Fibroblast of gingiva (primary cell): ENCODE results near the gene PTPA.

ENCODE experiments used
- DNase-seq: peaks from one replicate; pipeline ENCODE4 v3.0.0-alpha.2; 2011; ENCODE audit warnings: low read depth

PTPA gene

DNA sequence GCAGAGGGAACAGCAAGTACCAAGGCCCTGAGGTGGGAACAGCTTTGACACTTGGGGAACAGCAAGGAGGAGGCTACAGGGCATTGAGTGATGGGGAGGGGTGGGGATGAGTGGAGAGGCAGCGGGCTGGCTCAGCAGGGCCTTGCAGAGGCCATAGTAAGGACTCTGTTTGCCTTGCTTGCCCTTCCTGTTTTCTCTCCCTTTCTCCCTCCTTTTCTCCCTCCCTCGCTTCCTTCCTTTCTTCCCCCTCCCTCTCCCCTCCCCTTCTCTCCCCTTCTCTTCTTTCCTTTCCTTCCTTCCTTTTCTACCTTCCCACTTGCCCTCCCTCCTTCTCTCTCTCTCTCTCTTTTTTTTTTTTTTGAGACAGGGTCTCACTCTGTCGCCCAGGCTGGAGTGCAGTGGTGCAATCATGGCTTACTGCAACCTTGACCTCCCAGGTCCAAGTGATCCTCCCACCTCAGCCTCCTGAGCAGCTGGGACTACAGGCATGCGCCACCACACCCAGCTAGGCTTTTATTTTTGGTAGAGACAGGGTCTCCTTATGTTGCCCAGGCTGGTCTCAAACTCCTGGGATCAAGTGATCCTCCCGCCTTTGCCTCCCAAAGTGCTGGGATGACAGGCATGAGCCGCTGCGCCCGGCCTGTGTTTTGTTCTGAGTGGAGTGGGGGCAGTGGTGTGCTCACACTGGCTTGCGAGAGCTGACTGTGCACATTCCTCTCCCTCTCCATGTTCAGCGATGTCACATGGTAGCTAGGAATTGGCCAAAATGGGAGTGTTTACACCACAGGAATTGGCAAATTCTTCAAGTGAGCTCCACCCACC, 49.7 kb downstream of the PTPA start:
- peak; percentile 85 for DNase-seq

- DNase-seq, result no peak
These were observed 50.3 kb downstream of the PTPA start for GRCh38 chr9:129161534-129161837.

DNA sequence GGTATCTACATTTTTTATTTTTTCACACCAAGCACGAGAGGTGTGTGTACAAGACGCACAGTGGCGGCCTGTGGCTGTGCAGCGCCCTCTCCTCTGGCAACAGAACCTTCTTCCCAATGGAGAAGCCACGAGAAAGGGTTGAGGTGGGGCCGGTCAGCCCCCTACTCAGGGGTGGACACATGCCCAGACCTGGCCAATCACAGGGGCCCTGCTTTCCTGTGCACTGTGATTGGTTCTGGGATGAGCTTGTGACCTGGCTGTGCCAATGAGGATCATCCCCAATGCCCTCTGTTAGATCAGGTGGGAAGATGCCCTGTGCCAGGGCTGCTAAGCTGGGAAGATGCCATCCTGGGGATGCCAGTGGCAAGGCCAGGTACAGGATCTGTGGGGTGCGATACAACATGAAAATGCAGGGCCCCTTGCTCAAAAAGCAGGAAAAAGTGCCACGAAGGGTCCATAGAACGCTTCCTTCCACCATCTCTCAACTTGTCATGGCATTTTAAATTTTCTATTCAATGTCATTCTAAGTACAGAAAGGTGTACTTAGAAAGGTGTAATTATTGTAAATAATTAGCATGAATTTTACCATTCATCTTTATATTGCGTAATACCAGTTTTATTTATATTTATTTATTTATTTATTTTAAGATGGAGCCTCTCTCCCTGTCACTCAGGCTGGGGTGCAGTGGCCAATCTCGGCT, 51.4 kb downstream of the PTPA start:
- DNase-seq, result no peak

DNA sequence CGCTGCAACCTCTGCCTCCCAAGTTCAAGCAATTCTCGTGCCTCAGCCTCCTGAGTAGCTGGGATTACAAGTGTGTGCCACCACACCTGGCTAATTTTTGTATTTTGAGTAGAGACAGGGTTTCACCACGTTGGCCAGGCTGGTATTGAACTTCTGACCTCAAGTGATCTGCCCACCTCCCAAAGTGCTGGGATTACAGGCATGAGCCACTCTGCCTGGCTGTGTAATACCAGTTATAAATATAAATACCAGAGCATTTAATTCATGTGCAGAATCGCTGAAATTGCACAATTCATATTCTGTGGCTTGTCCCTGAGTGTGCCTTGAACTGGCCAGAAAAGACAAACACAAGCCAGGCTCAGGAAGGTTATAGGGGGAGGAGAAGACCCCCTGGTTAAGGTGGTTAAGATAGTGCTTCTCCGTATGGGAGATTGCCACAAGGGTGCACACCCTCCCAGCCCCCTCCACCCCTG, 52.0 kb downstream of the PTPA start:
- DNase-seq, result peak; percentile 50

GRCh38 chr9:129163753-129164152, 52.5 kb downstream of the PTPA start:
- DNase-seq, result no peak

DNA sequence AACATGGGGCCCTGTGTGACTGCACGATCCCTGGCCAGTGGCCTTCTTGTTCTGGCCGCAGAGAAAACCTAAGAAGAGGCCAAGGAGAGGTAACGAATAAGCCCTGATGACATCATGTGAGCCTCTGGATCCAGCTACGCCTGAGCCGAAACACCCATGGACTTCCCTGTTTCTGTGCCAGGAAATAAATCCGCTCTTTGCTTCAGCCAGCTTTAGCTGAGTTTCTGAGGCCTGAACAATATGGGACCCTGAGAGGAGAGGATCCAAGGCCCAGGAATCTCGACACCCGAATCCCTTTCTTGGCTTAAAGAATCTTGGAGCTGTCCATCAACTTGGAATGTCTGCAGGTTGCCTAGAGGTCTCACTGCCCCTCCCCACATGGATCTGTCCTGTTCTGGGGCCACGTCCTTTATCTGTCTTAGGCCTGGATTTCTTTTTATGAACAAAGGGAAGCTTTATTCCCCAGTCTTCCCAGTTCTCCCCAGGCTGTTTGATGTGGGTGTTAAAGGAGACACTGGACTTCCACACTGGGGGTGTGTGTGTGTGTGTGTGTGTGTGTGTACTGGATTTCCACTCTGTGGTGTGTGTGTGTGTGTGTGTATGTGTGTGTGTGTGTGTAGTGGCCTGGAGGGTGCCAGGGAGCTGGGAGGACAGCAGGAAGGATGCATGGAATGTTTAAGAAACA, 53.2 kb downstream of the PTPA start:
- DNase-seq, result peak; percentile 62

- DNase-seq, result no peak
These were observed 54.0 kb downstream of the PTPA start for GRCh38 chr9:129165198-129165597.

GRCh38 chr9:129166623-129167557, 55.7 kb downstream of the PTPA start:
- peak; percentile 75 for DNase-seq

DNA sequence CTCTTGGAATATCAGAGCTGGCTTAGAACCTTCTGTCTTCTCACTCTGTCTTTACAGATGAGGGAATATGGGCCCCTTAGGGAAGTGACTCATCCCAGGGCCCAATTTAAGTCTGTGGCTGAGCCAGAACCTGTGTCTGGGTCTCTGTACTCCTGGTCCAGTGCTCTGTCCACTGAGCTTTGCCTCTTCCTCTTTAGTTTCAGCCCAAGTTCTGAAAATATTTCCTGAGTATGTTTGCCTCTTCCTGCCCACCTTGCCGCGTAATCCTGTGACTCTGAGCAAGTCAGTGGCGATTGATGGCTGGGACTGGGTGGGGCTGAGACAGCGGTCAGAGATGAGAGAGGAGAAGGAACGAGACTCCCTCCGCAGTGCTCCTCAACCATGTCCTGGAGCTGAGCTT, 59.0 kb downstream of the PTPA start:
- DNase-seq, result no peak

- no peak for DNase-seq
These were observed 61.0 kb downstream of the PTPA start for GRCh38 chr9:129171993-129172751.

- DNase-seq, result no peak
These were observed 61.6 kb downstream of the PTPA start for GRCh38 chr9:129172816-129173215.

DNA sequence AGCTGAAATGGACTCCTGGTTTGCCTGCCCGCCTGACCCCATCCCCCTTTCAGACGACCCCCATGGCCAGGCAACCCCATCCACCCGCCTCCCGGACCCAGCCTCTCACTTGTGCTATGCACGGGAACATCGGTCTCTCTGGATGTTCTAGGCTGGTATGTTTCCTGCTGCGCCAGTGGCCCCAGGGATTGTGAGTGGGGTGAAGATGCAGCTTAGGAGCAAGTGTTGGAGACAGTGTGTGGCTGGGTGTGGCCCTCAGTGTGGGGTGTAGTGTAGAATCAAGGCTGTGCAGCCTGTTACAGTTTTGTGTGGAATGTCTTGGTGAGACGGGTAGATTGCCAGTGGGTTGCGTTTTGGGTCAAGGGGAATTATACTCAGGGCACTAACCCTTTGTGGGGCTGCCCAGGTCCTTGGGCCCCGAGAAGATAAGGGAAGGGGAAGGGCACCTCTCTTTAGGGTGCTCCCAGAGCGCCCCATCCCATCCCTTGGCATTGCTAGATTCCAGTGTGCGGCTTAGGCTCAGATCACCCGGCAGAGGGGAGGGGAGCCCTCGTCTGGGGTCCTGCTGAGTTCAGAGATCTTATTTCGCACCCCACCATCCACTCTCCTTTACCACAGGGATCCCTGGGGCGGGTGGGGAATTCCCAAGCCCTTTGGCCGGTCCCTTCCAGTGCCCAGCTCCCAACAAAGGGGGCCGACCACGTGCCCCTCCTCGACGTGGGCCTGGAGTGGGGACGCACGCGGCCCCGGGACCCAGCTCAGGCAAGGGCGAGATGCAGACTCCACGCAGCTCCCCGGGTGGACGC, 62.3 kb downstream of the PTPA start:
- DNase-seq, result peak; percentile 23

GRCh38 chr9:129174102-129174723, 63.0 kb downstream of the PTPA start:
- peak; percentile 92 for DNase-seq

DNA sequence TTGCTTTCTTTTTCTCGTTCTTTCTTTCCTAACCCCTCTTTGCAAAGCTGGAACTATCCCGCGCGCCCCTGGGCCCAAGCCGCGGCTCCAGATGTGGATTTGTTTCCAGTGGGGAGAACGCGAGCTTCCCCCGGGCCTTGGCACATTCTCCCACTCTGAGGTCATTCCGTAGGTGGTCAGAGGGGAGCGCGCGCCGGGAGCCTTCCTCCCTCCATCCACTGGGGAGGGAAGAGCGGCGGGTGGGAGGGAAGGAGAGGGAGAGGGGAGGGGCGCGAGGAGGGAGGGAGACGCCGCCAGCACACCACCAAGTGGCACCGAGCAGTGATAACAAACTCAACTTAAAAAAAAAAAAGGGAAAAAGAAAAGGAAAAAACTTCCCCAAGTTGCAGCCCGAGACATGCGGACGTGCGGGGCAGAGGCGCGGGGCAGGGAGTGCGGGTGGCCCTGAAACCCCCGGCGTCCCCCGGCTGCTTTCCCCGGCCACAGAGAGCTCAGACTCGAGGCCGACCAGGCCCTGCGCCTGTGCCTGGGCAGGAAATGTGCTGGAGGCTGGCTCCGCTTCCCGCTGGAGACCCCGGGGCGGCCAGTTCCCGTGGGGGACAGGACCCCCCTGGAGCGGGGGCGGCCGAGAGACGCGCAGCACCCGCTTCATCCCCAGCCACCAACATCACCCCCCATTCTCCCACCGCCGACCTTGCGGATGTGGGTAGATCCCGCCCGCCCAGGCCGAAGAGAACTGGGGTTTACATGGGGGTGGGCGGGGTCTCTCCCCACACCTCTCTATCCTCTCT, 63.7 kb downstream of the PTPA start:
- peak; percentile 95 for DNase-seq

GRCh38 chr9:129175515-129175824, 64.3 kb downstream of the PTPA start:
- DNase-seq, result no peak

DNA sequence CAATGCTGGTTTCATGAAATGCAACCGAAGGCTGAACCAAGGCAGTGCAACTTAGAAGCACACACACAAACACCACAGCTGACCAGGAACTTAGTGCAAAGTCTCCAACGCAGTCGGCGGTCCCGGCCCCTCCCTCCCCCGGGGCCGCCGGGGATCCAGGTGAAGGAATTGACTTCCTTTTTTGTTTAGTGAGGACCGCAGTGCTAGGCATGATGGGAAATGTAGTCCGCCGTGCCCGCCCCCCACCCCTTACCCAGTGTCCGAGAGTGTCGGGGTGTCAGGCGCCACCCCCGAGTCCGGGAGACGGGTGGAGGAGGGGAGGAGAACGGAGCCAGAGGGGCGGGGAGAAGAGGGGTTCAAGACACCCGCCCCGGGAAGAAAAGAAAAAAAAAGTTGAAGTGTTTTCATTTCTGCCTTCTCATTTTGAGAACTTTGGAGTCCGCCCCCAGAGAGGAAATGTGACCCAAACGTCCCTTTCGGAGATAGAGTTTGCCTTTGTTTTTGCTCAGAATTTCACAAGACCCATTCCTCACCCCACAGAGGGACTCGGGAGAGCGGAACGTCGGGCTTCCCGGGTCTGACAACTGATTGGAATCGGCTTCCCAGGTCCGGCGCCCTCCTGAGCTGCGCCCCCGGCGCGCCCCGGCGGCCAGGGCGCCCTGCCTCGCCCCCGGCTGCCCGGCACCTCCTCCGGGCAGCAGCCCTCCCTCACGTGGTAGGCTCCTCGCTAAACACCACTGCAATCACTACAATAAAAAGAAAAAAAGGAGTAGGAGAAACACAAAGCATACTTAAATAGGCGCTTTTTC, 64.8 kb downstream of the PTPA start:
- peak; percentile 95 for DNase-seq

DNA sequence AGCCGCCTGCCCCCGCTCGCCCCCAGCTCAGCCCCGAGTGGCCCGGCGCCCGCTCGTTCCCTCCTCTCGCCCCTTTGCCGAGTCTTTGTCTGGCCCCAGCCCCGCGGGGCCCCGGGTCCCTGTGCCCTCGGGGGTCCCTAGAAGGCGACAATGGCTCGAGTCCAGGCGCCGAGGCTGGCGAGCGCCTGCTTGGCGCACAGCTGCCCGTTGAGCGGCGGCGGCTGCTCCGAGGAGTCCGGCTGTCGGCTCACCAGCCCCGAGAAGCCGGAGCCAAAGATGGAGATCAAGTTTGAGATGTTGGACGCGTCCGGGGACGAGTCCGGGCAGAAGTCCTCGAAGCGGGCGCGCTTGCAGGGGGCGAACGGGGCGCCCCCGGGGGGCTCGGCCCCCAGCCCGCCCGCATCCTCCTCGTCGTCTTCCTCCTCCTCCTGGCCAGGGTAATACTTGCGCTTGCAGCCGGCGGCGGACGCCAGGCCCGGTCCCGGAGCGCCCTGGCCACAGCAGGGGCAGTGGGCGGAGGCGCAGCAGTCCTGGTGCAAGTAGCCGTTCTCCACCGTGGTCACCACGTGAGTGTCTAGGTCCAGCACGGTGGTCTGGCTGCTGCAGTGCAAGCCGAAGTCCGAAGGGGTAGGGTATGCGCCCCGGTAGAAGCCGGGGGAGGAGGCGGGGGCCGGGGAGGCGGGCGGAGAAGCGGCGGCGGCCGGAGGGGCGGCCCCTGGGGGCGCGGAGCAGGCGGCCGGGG, 65.7 kb downstream of the PTPA start:
- DNase-seq, result peak; percentile 29

GRCh38 chr9:129177443-129177790, 66.2 kb downstream of the PTPA start:
- DNase-seq, result no peak
